Endothelial cell of umbilical vein (primary cell): ENCODE data around the gene FIGNL2. TPM values are rescaled to one million over a fixed set of nuclear protein-coding genes. Genes with fewer than 3 reads are reported as not detected.

Experiments
- BruUV-seq: library from RNA; stranded (reverse); fragments of 400-500 nt; replicated peaks from 2 replicates; lab custom pipeline; 2021; lab: Mats Ljungman, UMichigan
- CTCF ChIA-PET: fragments of 300-600, 350-600 bp; sonication (Branson Sonifier 250); formaldehyde crosslinking; loops from one replicate; lab custom pipeline; 2021; ENCODE audit warnings: antibody characterized with exemption, inconsistent platforms; lab: Charles Lee
- POLR2A ChIA-PET: fragments of 300-600, 350-600 bp; sonication (Branson Sonifier 250); formaldehyde crosslinking; loops from one replicate; lab custom pipeline; 2021; ENCODE audit warnings: antibody characterized with exemption, inconsistent platforms; lab: Charles Lee
- DNase-seq: peaks from one replicate; pipeline ENCODE4 v3.0.0-alpha.2; 2011; ENCODE audit warnings: low read depth, low spot score
- FAIRE-seq: peaks from 2 replicates; lab custom pipeline; 2011; peaks lifted over from hg19 to GRCh38; lab: Jason Lieb, UNC
- H2AFZ ChIP-seq: 2 replicates; pipeline ENCODE4 v1.6.0; 2012; ENCODE audit warnings: low read depth, low read length, control low read depth, inconsistent platforms
- H3K27ac ChIP-seq: 2 replicates; pipeline ENCODE4 v1.5.1; 2011; ENCODE audit warnings: low read depth, mild to moderate bottlenecking, control low read depth, low read length, moderate library complexity; ENCODE audit not compliant: insufficient read depth
- H3K27me3 ChIP-seq, 2 experiments: 2 replicates each; pipeline versions ENCODE4 v1.6.0 to v1.6.1; 2011; ENCODE audit warnings: low read length in 2 of 2, mixed read lengths in 1 of 2; ENCODE audit not compliant: control insufficient read depth in 2 of 2, insufficient read depth in 2 of 2
- H3K36me3 ChIP-seq, 2 experiments: 2 replicates in 1 of 2; 3 replicates in 1 of 2; pipeline ENCODE4 v1.5.1; 2011; ENCODE audit warnings: low read length in 2 of 2, mild to moderate bottlenecking in 1 of 2, moderate library complexity in 1 of 2; ENCODE audit not compliant: control insufficient read depth in 2 of 2, insufficient read depth in 2 of 2; ENCODE audit errors: extremely low read depth in 1 of 2
- H3K4me1 ChIP-seq: 3 replicates; pipeline ENCODE4 v1.5.1; 2011; ENCODE audit warnings: mild to moderate bottlenecking, low read length; ENCODE audit not compliant: control insufficient read depth, insufficient read depth; ENCODE audit errors: extremely low read depth
- H3K4me2 ChIP-seq: 2 replicates; pipeline ENCODE4 v1.6.1; 2011; ENCODE audit warnings: low read length, control low read depth, mixed read lengths; ENCODE audit not compliant: insufficient read depth
- H3K4me3 ChIP-seq, 3 experiments: fragments of 200-600 bp in 1 of 3; sonication (generic), shearing (Covaris generic) in 1 of 3; replicated peaks in 1 of 3; 2 replicates each; pipeline ENCODE4 v1.5.1; 2011 to 2016; ENCODE audit warnings: control low read depth in 3 of 3, low read length in 3 of 3, mild to moderate bottlenecking in 2 of 3, inconsistent platforms in 1 of 3, low read depth in 1 of 3, moderate library complexity in 1 of 3; ENCODE audit not compliant: insufficient read depth in 1 of 3
- H3K79me2 ChIP-seq: 2 replicates; pipeline ENCODE4 v1.6.0; 2012; ENCODE audit warnings: low read length, inconsistent platforms; ENCODE audit not compliant: control insufficient read depth, insufficient read depth
- H3K9ac ChIP-seq: replicated peaks from 2 replicates; pipeline ENCODE3; 2011; ENCODE audit warnings: low read length, control low read depth; ENCODE audit not compliant: insufficient read depth; ENCODE audit errors: extremely low read depth
- H3K9me1 ChIP-seq: replicated peaks from 3 replicates; pipeline ENCODE4 v1.6.0; 2011; ENCODE audit warnings: mild to moderate bottlenecking, low read length; ENCODE audit not compliant: control insufficient read depth, insufficient read depth; ENCODE audit errors: extremely low read depth
- H3K9me3 ChIP-seq: replicated peaks from 2 replicates; pipeline ENCODE4 v1.5.1; 2012; ENCODE audit warnings: low read length, inconsistent platforms; ENCODE audit not compliant: control insufficient read depth, insufficient read depth
- H4K20me1 ChIP-seq: replicated peaks from 2 replicates; pipeline ENCODE3; 2011; ENCODE audit warnings: mild to moderate bottlenecking, low read length; ENCODE audit not compliant: control insufficient read depth, insufficient read depth; ENCODE audit errors: extremely low read depth
- EZH2 ChIP-seq: IDR thresholded peaks from 2 replicates; pipeline ENCODE4 v1.6.1; 2012; ENCODE audit warnings: borderline replicate concordance, low read depth, mild to moderate bottlenecking, moderate library complexity, low read length, inconsistent platforms; ENCODE audit not compliant: severe bottlenecking
- FOS ChIP-seq: IDR thresholded peaks from 2 replicates; pipeline ENCODE4 v1.6.1; 2011; ENCODE audit warnings: mild to moderate bottlenecking, low read length, moderate library complexity, borderline replicate concordance; ENCODE audit not compliant: insufficient read depth
- GATA2 ChIP-seq: IDR thresholded peaks from 2 replicates; pipeline ENCODE4 v1.7.0; 2011; ENCODE audit warnings: low read depth, mild to moderate bottlenecking, moderate library complexity, mixed read lengths, low read length; ENCODE audit not compliant: insufficient read length, insufficient read depth
- JUN ChIP-seq: IDR thresholded peaks from 2 replicates; pipeline ENCODE4 v1.6.1; 2011; ENCODE audit warnings: borderline replicate concordance, low read depth; ENCODE audit not compliant: insufficient read length, insufficient read depth
- MYC ChIP-seq: IDR thresholded peaks from one replicate; pipeline ENCODE4 v1.6.1; 2011; ENCODE audit warnings: mild to moderate bottlenecking, low read depth, low read length
- POLR2A ChIP-seq: IDR thresholded peaks from 2 replicates; pipeline ENCODE4 v1.6.1; 2012; ENCODE audit warnings: low read depth, mild to moderate bottlenecking, control low read depth, low read length
- POLR2AphosphoS5 ChIP-seq: IDR thresholded peaks from 2 replicates; pipeline ENCODE4 v1.6.1; 2012; ENCODE audit warnings: low read depth, mild to moderate bottlenecking, control low read depth, low read length, moderate library complexity; ENCODE audit not compliant: insufficient read depth
- dilution Hi-C: fragments of 300-500 bp; cut with MboI; formaldehyde crosslinking; loops from one replicate; pipeline ENCODE4 v1.15.0; 2019; ENCODE audit warnings: low sequenced_read_pairs; ENCODE audit not compliant: extremely low pct_ligation_motif_present
- intact Hi-C: fragments of 100-400 bp; cut with micrococcal nuclease; formaldehyde crosslinking; loops from one replicate; pipeline ENCODE4 v1.10.0; 2022
- polyA plus RNA-seq, 4 experiments: library from polyadenylated mRNA; depleted of rRNA in 3 of 4; stranded (reverse) in 3 of 4; unstranded in 1 of 4; fragments of >200 nt; gene quantifications; 2 replicates each; pipeline versions ENCODE4 v1.2.1 to v1.2.3, GENCODE V29; 2011 to 2012; ENCODE audit warnings: missing spikeins in 1 of 4
- total RNA-seq: library from RNA; stranded (reverse); gene quantifications from 2 replicates; pipeline ENCODE4 v1.2.3, GENCODE V29; 2021
- TF ChIP-seq, protein P1 (sequence below): IDR thresholded peaks from 2 replicates; pipeline ENCODE4 v1.6.1; 2011; ENCODE audit not compliant: insufficient read depth, insufficient read length
- TF ChIP-seq, protein P2 (sequence below), 2 donors: IDR thresholded peaks; 1 replicate in 1 of 2; 2 replicates in 1 of 2; pipeline ENCODE4 v1.5.1; 2011; ENCODE audit warnings: low read length in 2 of 2, mild to moderate bottlenecking in 2 of 2, moderate library complexity in 2 of 2, control low read depth in 1 of 2, inconsistent platforms in 1 of 2, low read depth in 1 of 2; ENCODE audit not compliant: insufficient read depth in 1 of 2; ENCODE audit errors: extremely low read depth in 1 of 2

Gene FIGNL2
- total and polyA plus RNA-seq, 2 donors (not counting 3 experiments of a cell fraction or from before 2014, with no cell fraction given) = 1.4 to 2.4 TPM

DNA sequence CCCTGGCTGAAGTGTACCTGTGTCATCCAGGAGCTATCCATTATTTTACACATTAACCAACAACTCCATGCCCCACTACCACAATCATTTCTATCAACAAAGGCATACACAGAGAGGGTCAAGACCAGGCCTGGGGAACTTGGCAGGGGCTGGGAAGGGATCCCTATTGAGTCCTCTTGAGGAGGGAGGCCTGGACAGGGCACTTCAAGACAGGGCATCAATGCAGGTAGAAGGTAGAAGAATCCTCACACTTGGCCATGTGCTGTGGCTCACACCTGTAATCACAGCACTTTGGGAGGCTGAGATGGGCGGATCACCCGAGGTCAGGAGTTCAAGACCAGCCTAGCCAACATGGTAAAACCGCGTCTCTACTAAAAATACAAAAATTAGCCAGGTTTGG, 26.0 kb upstream of the FIGNL2 start:
- no peak overlapping the region for H3K4me3 ChIP-seq
- no peaks in the 10 kb centered on the region for H4K20me1 ChIP-seq
- intact Hi-C loops (loop anchor here (2.0 to 10.0 kb wide), 3 partner anchors 60 to 342 kb away; a partner anchor contains a TSS), dilution Hi-C loops (no loop called here)
- no peaks in the 10 kb centered on the region for H3K9me1 ChIP-seq
- no peak for FAIRE-seq
- TF ChIP-seq GATA2 = no peak
- no peak for TF ChIP-seq POLR2A
- no peak for TF ChIP-seq EZH2
- no TSS peak for BruUV-seq
- POLR2A ChIA-PET = no interaction called here
- H2AFZ ChIP-seq = no peak overlapping the region
- no peaks in the 10 kb centered on the region for H3K4me1 ChIP-seq
- no peaks in the 10 kb centered on the region for H3K27me3 ChIP-seq
- H3K79me2 ChIP-seq = no peaks in the 10 kb centered on the region
- H3K9me3 ChIP-seq = no peaks in the 10 kb centered on the region
- no peak overlapping the region for H3K4me2 ChIP-seq
- H3K36me3 ChIP-seq = no peaks in the 10 kb centered on the region
- CTCF ChIA-PET = interaction anchor here (0.8 to 5.0 kb wide), 40 partner anchors 8 to 797 kb away, joined by 3 to 105 read pairs (median 6); partner anchors contain the start of genes ANKRD33, FIGNL2, SCN8A and SLC4A8
- no peak overlapping the region for H3K9ac ChIP-seq
- no peak overlapping the region for H3K27ac ChIP-seq
- DNase-seq = no peak

DNA sequence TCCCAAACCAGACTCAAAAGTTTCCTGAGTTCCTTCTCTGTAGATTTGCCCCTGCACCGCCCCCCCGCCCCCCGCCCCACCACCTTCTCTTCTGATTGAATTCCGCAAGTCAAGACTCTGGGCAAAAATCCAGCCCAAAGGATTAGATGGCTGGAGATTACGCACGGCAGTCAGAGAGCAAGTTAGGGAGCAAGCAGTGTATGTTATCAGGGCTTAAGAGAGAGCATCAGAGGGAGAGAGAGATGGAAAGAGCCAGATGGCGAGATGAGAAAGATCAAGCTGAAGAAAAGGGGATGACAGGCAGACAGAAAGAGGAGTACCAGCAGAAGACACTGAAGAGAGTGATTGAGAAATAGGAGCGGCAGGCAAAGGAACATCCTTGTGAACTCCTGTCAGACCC, 25.5 kb upstream of the FIGNL2 start:
- CTCF ChIA-PET = interaction anchor here (0.8 to 5.0 kb wide), 9 partner anchors 10 to 454 kb away, joined by 3 to 105 read pairs (median 32); partner anchors contain the start of gene FIGNL2
- Histone ChIP-seq H3K9me1 (no peaks in the 10 kb centered on the region), H2AFZ (no peak overlapping the region), H3K36me3 (no peaks in the 10 kb centered on the region), H3K27ac (no peak overlapping the region), H3K9me3 (no peaks in the 10 kb centered on the region), H3K9ac (no peak overlapping the region), H3K4me2 (no peak overlapping the region), H4K20me1 (no peaks in the 10 kb centered on the region), H3K79me2 (no peaks in the 10 kb centered on the region), H3K27me3 (no peaks in the 10 kb centered on the region), H3K4me1 (peaks cover 2% of the 10 kb centered on the region), H3K4me3 (no peak overlapping the region)
- intact Hi-C loops (loop anchor here (2.0 to 10.0 kb wide), 3 partner anchors 59 to 341 kb away; a partner anchor contains a TSS), dilution Hi-C loops (no loop called here)
- POLR2A ChIA-PET = no interaction called here
- TF ChIP-seq, protein P1, sequence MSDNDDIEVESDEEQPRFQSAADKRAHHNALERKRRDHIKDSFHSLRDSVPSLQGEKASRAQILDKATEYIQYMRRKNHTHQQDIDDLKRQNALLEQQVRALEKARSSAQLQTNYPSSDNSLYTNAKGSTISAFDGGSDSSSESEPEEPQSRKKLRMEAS = no peak
- TF ChIP-seq JUN = no peak
- TF ChIP-seq MYC = no peak
- TF ChIP-seq FOS = no peak
- TF ChIP-seq, protein P2, sequence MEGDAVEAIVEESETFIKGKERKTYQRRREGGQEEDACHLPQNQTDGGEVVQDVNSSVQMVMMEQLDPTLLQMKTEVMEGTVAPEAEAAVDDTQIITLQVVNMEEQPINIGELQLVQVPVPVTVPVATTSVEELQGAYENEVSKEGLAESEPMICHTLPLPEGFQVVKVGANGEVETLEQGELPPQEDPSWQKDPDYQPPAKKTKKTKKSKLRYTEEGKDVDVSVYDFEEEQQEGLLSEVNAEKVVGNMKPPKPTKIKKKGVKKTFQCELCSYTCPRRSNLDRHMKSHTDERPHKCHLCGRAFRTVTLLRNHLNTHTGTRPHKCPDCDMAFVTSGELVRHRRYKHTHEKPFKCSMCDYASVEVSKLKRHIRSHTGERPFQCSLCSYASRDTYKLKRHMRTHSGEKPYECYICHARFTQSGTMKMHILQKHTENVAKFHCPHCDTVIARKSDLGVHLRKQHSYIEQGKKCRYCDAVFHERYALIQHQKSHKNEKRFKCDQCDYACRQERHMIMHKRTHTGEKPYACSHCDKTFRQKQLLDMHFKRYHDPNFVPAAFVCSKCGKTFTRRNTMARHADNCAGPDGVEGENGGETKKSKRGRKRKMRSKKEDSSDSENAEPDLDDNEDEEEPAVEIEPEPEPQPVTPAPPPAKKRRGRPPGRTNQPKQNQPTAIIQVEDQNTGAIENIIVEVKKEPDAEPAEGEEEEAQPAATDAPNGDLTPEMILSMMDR (IDR thresholded peaks at IDR 0.05; ENCODE audit: extremely low read depth in 1 of 2, insufficient read depth in 1 of 2, low read depth in 1 of 2, low read length in 2 of 2) = no peak
- no peak for TF ChIP-seq POLR2AphosphoS5
- BruUV-seq = no TSS peak
- no peak for DNase-seq
- no peak for FAIRE-seq
